Activated effector memory CD4-positive, alpha-beta T cell treated with Interleukin-2 at 50 U/mL for 16 hours (primary cell): Measurements from ENCODE around the gene CATSPERB.
"Not testable (repeated sequence)": the region's sequence is repeated elsewhere in the genome, so short reads cannot be mapped to it uniquely, and the experiment has no call there.

Experiments used
- DNase-seq: peaks from one replicate; pipeline ENCODE4 v3.0.0-alpha.2; 2020

Gene CATSPERB

GRCh38 chr14:91731986-91732385 is at the start of gene CATSPERB:
Gene CATSPERB, minus strand, starts transcription at chr14:91732086. Its CDS starts 2,607 bp downstream, at chr14:91729479.
- DNase-seq = no peak

GRCh38 chr14:91780452-91780851 is 48.6 kb upstream of the CATSPERB start:
- DNase-seq = no peak

GRCh38 chr14:91778217-91778616 is 46.3 kb upstream of the CATSPERB start:
- DNase-seq = no peak

GRCh38 chr14:91774140-91775096 is 42.5 kb upstream of the CATSPERB start:
- no peak for DNase-seq

- DNase-seq = no peak
Measured at GRCh38 chr14:91770185-91770584, 38.3 kb upstream of the CATSPERB start.

- DNase-seq = no peak
Measured at GRCh38 chr14:91755570-91756295, 23.8 kb upstream of the CATSPERB start.

- no peak for DNase-seq
Measured at GRCh38 chr14:91754819-91755218, 22.9 kb upstream of the CATSPERB start.

- no peak for DNase-seq
Measured at GRCh38 chr14:91754185-91754584, 22.3 kb upstream of the CATSPERB start.

GRCh38 chr14:91753501-91754128 is 21.7 kb upstream of the CATSPERB start:
- no peak for DNase-seq

GRCh38 chr14:91752961-91753360 is 21.1 kb upstream of the CATSPERB start:
- DNase-seq = no peak

GRCh38 chr14:91751719-91752118 is 19.8 kb upstream of the CATSPERB start:
- DNase-seq = no peak

- DNase-seq = no peak
Measured at GRCh38 chr14:91750634-91751198, 18.8 kb upstream of the CATSPERB start.

- DNase-seq = no peak
Measured at GRCh38 chr14:91749868-91750267, 18.0 kb upstream of the CATSPERB start.

- no peak for DNase-seq
Measured at GRCh38 chr14:91748049-91748448, 16.2 kb upstream of the CATSPERB start.

GRCh38 chr14:91745344-91745743 is 13.5 kb upstream of the CATSPERB start:
- DNase-seq = no peak

GRCh38 chr14:91744068-91744480 is 12.2 kb upstream of the CATSPERB start:
- no peak for DNase-seq

- DNase-seq = no peak
Measured at GRCh38 chr14:91743305-91743653, 11.4 kb upstream of the CATSPERB start.

- no peak for DNase-seq
Measured at GRCh38 chr14:91742621-91743304, 10.9 kb upstream of the CATSPERB start.

GRCh38 chr14:91739867-91740266 is 8.0 kb upstream of the CATSPERB start:
- not testable (repeated sequence) for DNase-seq

- DNase-seq = no peak
Measured at GRCh38 chr14:91737619-91738018, 5.7 kb upstream of the CATSPERB start.

GRCh38 chr14:91732859-91733477 is 1.1 kb upstream of the CATSPERB start:
- no peak for DNase-seq

- DNase-seq = no peak
Measured at GRCh38 chr14:91732439-91732838, 553 bp upstream of the CATSPERB start.
